ENCODE measurements around the gene GRIK3.

GRIK3 gene

GRCh38 chr1:36839485-36839884, 194.8 kb downstream of the GRIK3 start:
- Histone ChIP-seq H3K4me1 (ENCODE audit: control insufficient read depth, insufficient read depth, low read length, unreplicated experiment) (no peaks in the 10 kb centered on the region), H3K27ac (ENCODE audit: low read depth, low read length) (no peak overlapping the region), H3K36me3 (ENCODE audit: insufficient read depth, low read length) (no peaks in the 10 kb centered on the region), H3K27me3 (ENCODE audit: insufficient read depth, low read length) (no peaks in the 10 kb centered on the region), H3K79me2 (ENCODE audit: control insufficient read depth, insufficient read depth, low read length, unreplicated experiment) (no peaks in the 10 kb centered on the region), H3K4me3 (ENCODE audit: low read depth, low read length) (no peak overlapping the region), H2AFZ (ENCODE audit: low read length, unreplicated experiment) (no peak overlapping the region)

- Histone ChIP-seq H3K27me3 (ENCODE audit: insufficient read depth, low read length) (no peaks in the 10 kb centered on the region), H3K27ac (ENCODE audit: low read depth, low read length) (no peak overlapping the region), H3K4me1 (ENCODE audit: control insufficient read depth, insufficient read depth, low read length, unreplicated experiment) (no peaks in the 10 kb centered on the region), H2AFZ (ENCODE audit: low read length, unreplicated experiment) (no peak overlapping the region), H3K36me3 (ENCODE audit: insufficient read depth, low read length) (no peaks in the 10 kb centered on the region), H3K4me3 (ENCODE audit: low read depth, low read length) (no peak overlapping the region), H3K79me2 (ENCODE audit: control insufficient read depth, insufficient read depth, low read length, unreplicated experiment) (no peaks in the 10 kb centered on the region)
Measured at GRCh38 chr1:36838888-36839287, 195.4 kb downstream of the GRIK3 start.

- H3K27me3 ChIP-seq (ENCODE audit: insufficient read depth, low read length) = no peaks in the 10 kb centered on the region
Measured at GRCh38 chr1:36836916-36837315, 197.4 kb downstream of the GRIK3 start.

GRCh38 chr1:36836196-36836883, 198.0 kb downstream of the GRIK3 start:
- no peak overlapping the region for H3K27ac ChIP-seq (ENCODE audit: low read depth, low read length)
- H3K4me3 ChIP-seq (ENCODE audit: low read depth, low read length) = no peak overlapping the region
- no peak overlapping the region for H2AFZ ChIP-seq (ENCODE audit: low read length, unreplicated experiment)
- no peaks in the 10 kb centered on the region for H3K36me3 ChIP-seq (ENCODE audit: insufficient read depth, low read length)
- no peaks in the 10 kb centered on the region for H3K4me1 ChIP-seq (ENCODE audit: control insufficient read depth, insufficient read depth, low read length, unreplicated experiment)
- H3K79me2 ChIP-seq (ENCODE audit: control insufficient read depth, insufficient read depth, low read length, unreplicated experiment) = no peaks in the 10 kb centered on the region
- no peaks in the 10 kb centered on the region for H3K27me3 ChIP-seq (ENCODE audit: insufficient read depth, low read length)

More at GRCh38 chr1:36836916-36837315, 197.4 kb downstream of the GRIK3 start:
- no peaks in the 10 kb centered on the region for H3K79me2 ChIP-seq (ENCODE audit: control insufficient read depth, insufficient read depth, low read length, unreplicated experiment)
- no peaks in the 10 kb centered on the region for H3K36me3 ChIP-seq (ENCODE audit: insufficient read depth, low read length)
- H3K4me3 ChIP-seq (ENCODE audit: low read depth, low read length) = no peak overlapping the region
- H3K27ac ChIP-seq (ENCODE audit: low read depth, low read length) = no peak overlapping the region
- H3K4me1 ChIP-seq (ENCODE audit: control insufficient read depth, insufficient read depth, low read length, unreplicated experiment) = no peaks in the 10 kb centered on the region
- H2AFZ ChIP-seq (ENCODE audit: low read length, unreplicated experiment) = no peak overlapping the region

GRCh38 chr1:36835696-36836095, 198.6 kb downstream of the GRIK3 start:
- no peaks in the 10 kb centered on the region for H3K36me3 ChIP-seq (ENCODE audit: insufficient read depth, low read length)
- no peak overlapping the region for H3K27ac ChIP-seq (ENCODE audit: low read depth, low read length)
- no peak overlapping the region for H3K4me3 ChIP-seq (ENCODE audit: low read depth, low read length)
- no peaks in the 10 kb centered on the region for H3K4me1 ChIP-seq (ENCODE audit: control insufficient read depth, insufficient read depth, low read length, unreplicated experiment)
- no peaks in the 10 kb centered on the region for H3K27me3 ChIP-seq (ENCODE audit: insufficient read depth, low read length)
- no peaks in the 10 kb centered on the region for H3K79me2 ChIP-seq (ENCODE audit: control insufficient read depth, insufficient read depth, low read length, unreplicated experiment)
- H2AFZ ChIP-seq (ENCODE audit: low read length, unreplicated experiment) = no peak overlapping the region

GRCh38 chr1:36835017-36835695, 199.2 kb downstream of the GRIK3 start:
- H3K27me3 ChIP-seq (ENCODE audit: insufficient read depth, low read length) = no peaks in the 10 kb centered on the region
- no peaks in the 10 kb centered on the region for H3K79me2 ChIP-seq (ENCODE audit: control insufficient read depth, insufficient read depth, low read length, unreplicated experiment)

GRCh38 chr1:36834586-36834985, 199.7 kb downstream of the GRIK3 start:
- Histone ChIP-seq H2AFZ (ENCODE audit: low read length, unreplicated experiment) (no peak overlapping the region), H3K4me1 (ENCODE audit: control insufficient read depth, insufficient read depth, low read length, unreplicated experiment) (no peaks in the 10 kb centered on the region), H3K4me3 (ENCODE audit: low read depth, low read length) (no peak overlapping the region), H3K79me2 (ENCODE audit: control insufficient read depth, insufficient read depth, low read length, unreplicated experiment) (no peaks in the 10 kb centered on the region), H3K36me3 (ENCODE audit: insufficient read depth, low read length) (no peaks in the 10 kb centered on the region), H3K27ac (ENCODE audit: low read depth, low read length) (no peak overlapping the region), H3K27me3 (ENCODE audit: insufficient read depth, low read length) (no peaks in the 10 kb centered on the region)

More at GRCh38 chr1:36835017-36835695, 199.2 kb downstream of the GRIK3 start:
- Histone ChIP-seq H3K27ac (ENCODE audit: low read depth, low read length) (no peak overlapping the region), H3K36me3 (ENCODE audit: insufficient read depth, low read length) (no peaks in the 10 kb centered on the region), H2AFZ (ENCODE audit: low read length, unreplicated experiment) (no peak overlapping the region), H3K4me3 (ENCODE audit: low read depth, low read length) (no peak overlapping the region), H3K4me1 (ENCODE audit: control insufficient read depth, insufficient read depth, low read length, unreplicated experiment) (no peaks in the 10 kb centered on the region)

- H2AFZ ChIP-seq (ENCODE audit: low read length, unreplicated experiment) = no peak overlapping the region
- H3K27ac ChIP-seq (ENCODE audit: low read depth, low read length) = no peak overlapping the region
- H3K27me3 ChIP-seq (ENCODE audit: insufficient read depth, low read length) = no peaks in the 10 kb centered on the region
- H3K79me2 ChIP-seq (ENCODE audit: control insufficient read depth, insufficient read depth, low read length, unreplicated experiment) = no peaks in the 10 kb centered on the region
- H3K36me3 ChIP-seq (ENCODE audit: insufficient read depth, low read length) = no peaks in the 10 kb centered on the region
- H3K4me3 ChIP-seq (ENCODE audit: low read depth, low read length) = no peak overlapping the region
- no peaks in the 10 kb centered on the region for H3K4me1 ChIP-seq (ENCODE audit: control insufficient read depth, insufficient read depth, low read length, unreplicated experiment)
Measured at GRCh38 chr1:36831186-36831810, 203.0 kb downstream of the GRIK3 start.

- Histone ChIP-seq H2AFZ (ENCODE audit: low read length, unreplicated experiment) (no peak overlapping the region), H3K4me1 (ENCODE audit: control insufficient read depth, insufficient read depth, low read length, unreplicated experiment) (no peaks in the 10 kb centered on the region), H3K36me3 (ENCODE audit: insufficient read depth, low read length) (no peaks in the 10 kb centered on the region), H3K4me3 (ENCODE audit: low read depth, low read length) (no peak overlapping the region), H3K27ac (ENCODE audit: low read depth, low read length) (no peak overlapping the region), H3K79me2 (ENCODE audit: control insufficient read depth, insufficient read depth, low read length, unreplicated experiment) (no peaks in the 10 kb centered on the region), H3K27me3 (ENCODE audit: insufficient read depth, low read length) (no peaks in the 10 kb centered on the region)
Measured at GRCh38 chr1:36829961-36830360, 204.4 kb downstream of the GRIK3 start.

GRCh38 chr1:36829066-36829465, 205.2 kb downstream of the GRIK3 start:
- no peaks in the 10 kb centered on the region for H3K4me1 ChIP-seq (ENCODE audit: control insufficient read depth, insufficient read depth, low read length, unreplicated experiment)
- no peak overlapping the region for H3K27ac ChIP-seq (ENCODE audit: low read depth, low read length)
- H3K79me2 ChIP-seq (ENCODE audit: control insufficient read depth, insufficient read depth, low read length, unreplicated experiment) = no peaks in the 10 kb centered on the region
- H2AFZ ChIP-seq (ENCODE audit: low read length, unreplicated experiment) = no peak overlapping the region
- no peak overlapping the region for H3K4me3 ChIP-seq (ENCODE audit: low read depth, low read length)
- H3K27me3 ChIP-seq (ENCODE audit: insufficient read depth, low read length) = no peaks in the 10 kb centered on the region
- no peaks in the 10 kb centered on the region for H3K36me3 ChIP-seq (ENCODE audit: insufficient read depth, low read length)

- H3K4me3 ChIP-seq (ENCODE audit: low read depth, low read length) = no peak overlapping the region
- H3K79me2 ChIP-seq (ENCODE audit: control insufficient read depth, insufficient read depth, low read length, unreplicated experiment) = no peaks in the 10 kb centered on the region
- H3K4me1 ChIP-seq (ENCODE audit: control insufficient read depth, insufficient read depth, low read length, unreplicated experiment) = no peaks in the 10 kb centered on the region
- no peaks in the 10 kb centered on the region for H3K27me3 ChIP-seq (ENCODE audit: insufficient read depth, low read length)
- H3K36me3 ChIP-seq (ENCODE audit: insufficient read depth, low read length) = no peaks in the 10 kb centered on the region
- H2AFZ ChIP-seq (ENCODE audit: low read length, unreplicated experiment) = no peak overlapping the region
- H3K27ac ChIP-seq (ENCODE audit: low read depth, low read length) = no peak overlapping the region
Measured at GRCh38 chr1:36825226-36825625, 209.1 kb downstream of the GRIK3 start.
